SK-N-SH (cell line): ENCODE measurements around the gene C4orf36.

Experiments
- CTCF ChIP-seq: fragments of 200-600 bp; sonication (generic); IDR thresholded peaks from 2 replicates; pipeline ENCODE4 v1.6.1; 2017; ENCODE audit warnings: antibody characterized with exemption, mild to moderate bottlenecking, moderate library complexity
- EZH2phosphoT487 ChIP-seq: fragments of 200-600 bp; sonication (generic); IDR thresholded peaks from 2 replicates; pipeline ENCODE4 v1.6.1; 2017; ENCODE audit warnings: low read depth, mixed run types, mild to moderate bottlenecking, antibody characterized with exemption, moderate library complexity, borderline replicate concordance
- FOXJ3 ChIP-seq: sonication (generic); formaldehyde crosslinking; IDR thresholded peaks from 2 replicates; pipeline ENCODE4 v1.5.1; 2020; ENCODE audit warnings: mild to moderate bottlenecking, missing genetic modification reagents
- GATA2 ChIP-seq: sonication (generic); formaldehyde crosslinking; IDR thresholded peaks from 2 replicates; pipeline ENCODE4 v1.5.0; 2020; ENCODE audit warnings: mild to moderate bottlenecking, missing genetic modification reagents
- MXI1 ChIP-seq: IDR thresholded peaks from 2 replicates; pipeline ENCODE4 v1.6.1; 2012; ENCODE audit warnings: mild to moderate bottlenecking, low read depth, low read length, improper control_type of control experiment
- NRF1 ChIP-seq: IDR thresholded peaks from 2 replicates; pipeline ENCODE4 v1.6.1; 2012; ENCODE audit warnings: low read depth, mild to moderate bottlenecking, low read length
- RAD21 ChIP-seq: IDR thresholded peaks from 2 replicates; pipeline ENCODE4 v1.6.1; 2012; ENCODE audit warnings: mild to moderate bottlenecking, low read length
- RFX5 ChIP-seq: IDR thresholded peaks from 2 replicates; pipeline ENCODE4 v1.6.1; 2012; ENCODE audit warnings: mild to moderate bottlenecking, improper control_type of control experiment, low read length
- RXRA ChIP-seq: IDR thresholded peaks from 2 replicates; pipeline ENCODE4 v1.4.0; 2012; ENCODE audit warnings: low read depth, mild to moderate bottlenecking, borderline replicate concordance
- SMC3 ChIP-seq: IDR thresholded peaks from 2 replicates; pipeline ENCODE4 v1.6.1; 2012; ENCODE audit warnings: low read depth, low read length, improper control_type of control experiment
- TAF1 ChIP-seq: IDR thresholded peaks from 2 replicates; pipeline ENCODE4 v1.6.1; 2012; ENCODE audit warnings: low read depth, mild to moderate bottlenecking, low read length, moderate library complexity, borderline replicate concordance
- TF ChIP-seq, protein P1 (sequence below): IDR thresholded peaks from 2 replicates; pipeline ENCODE4 v1.4.0; 2012; ENCODE audit warnings: low read depth, borderline replicate concordance
- TF ChIP-seq, protein P2 (sequence below): IDR thresholded peaks from 2 replicates; pipeline ENCODE4 v1.6.1; 2012; ENCODE audit warnings: mild to moderate bottlenecking, low read depth, low read length, moderate library complexity

DNA sequence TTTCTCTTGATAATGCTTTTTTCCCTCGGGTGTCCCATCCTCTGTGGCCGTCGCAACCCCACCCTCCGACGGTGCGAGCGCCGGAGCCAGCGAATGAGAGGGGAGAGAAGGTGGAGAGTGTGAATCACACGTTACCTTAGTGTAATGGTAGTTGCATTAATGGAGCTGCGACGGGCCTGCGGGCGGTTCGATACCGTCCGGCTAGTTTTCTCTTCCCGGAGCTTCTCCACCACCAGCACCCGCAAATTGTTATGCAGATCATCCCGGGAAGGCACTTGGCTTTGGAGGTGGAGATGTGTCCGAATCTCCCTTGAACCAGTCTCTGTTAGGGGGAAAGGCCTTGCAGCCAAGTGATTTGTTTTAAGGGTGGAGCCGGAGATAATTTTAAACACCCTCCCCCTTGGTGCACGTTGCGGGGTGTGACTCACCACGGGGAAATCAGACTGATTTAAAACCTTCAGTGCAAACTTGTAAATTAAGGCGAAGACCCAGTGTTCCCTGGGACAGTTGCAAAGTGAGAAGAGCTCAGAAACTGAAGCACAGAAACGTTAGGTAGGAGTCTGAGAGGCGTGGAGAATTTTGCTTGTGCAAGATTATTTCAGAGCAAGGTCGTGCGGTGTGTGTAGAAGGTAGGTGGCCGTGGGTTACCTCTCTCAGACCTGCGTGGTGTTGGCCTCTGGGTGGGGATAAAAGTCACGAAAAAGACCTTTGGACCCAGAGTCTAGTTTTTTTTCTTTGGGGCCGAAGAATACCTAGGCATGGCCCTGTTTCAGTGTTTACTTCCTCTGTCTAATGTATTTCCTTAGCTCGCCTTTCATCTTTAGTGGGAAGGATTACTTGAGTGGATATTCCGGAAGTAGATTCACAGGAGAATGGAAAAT is 43.9 kb upstream of the C4orf36 start:
- no peak for TF ChIP-seq CTCF
- no peak for TF ChIP-seq NRF1
- TF ChIP-seq RXRA, result no peak
- no peak for TF ChIP-seq SMC3
- TF ChIP-seq, protein P1, sequence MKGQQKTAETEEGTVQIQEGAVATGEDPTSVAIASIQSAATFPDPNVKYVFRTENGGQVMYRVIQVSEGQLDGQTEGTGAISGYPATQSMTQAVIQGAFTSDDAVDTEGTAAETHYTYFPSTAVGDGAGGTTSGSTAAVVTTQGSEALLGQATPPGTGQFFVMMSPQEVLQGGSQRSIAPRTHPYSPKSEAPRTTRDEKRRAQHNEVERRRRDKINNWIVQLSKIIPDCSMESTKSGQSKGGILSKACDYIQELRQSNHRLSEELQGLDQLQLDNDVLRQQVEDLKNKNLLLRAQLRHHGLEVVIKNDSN, result no peak
- TF ChIP-seq MXI1, result no peak
- no peak for TF ChIP-seq GATA2 (CRISPR knock-in tag)
- TF ChIP-seq FOXJ3 (CRISPR knock-in tag), result no peak
- no peak for TF ChIP-seq EZH2phosphoT487
- TF ChIP-seq RFX5, result no peak
- TF ChIP-seq, protein P2, sequence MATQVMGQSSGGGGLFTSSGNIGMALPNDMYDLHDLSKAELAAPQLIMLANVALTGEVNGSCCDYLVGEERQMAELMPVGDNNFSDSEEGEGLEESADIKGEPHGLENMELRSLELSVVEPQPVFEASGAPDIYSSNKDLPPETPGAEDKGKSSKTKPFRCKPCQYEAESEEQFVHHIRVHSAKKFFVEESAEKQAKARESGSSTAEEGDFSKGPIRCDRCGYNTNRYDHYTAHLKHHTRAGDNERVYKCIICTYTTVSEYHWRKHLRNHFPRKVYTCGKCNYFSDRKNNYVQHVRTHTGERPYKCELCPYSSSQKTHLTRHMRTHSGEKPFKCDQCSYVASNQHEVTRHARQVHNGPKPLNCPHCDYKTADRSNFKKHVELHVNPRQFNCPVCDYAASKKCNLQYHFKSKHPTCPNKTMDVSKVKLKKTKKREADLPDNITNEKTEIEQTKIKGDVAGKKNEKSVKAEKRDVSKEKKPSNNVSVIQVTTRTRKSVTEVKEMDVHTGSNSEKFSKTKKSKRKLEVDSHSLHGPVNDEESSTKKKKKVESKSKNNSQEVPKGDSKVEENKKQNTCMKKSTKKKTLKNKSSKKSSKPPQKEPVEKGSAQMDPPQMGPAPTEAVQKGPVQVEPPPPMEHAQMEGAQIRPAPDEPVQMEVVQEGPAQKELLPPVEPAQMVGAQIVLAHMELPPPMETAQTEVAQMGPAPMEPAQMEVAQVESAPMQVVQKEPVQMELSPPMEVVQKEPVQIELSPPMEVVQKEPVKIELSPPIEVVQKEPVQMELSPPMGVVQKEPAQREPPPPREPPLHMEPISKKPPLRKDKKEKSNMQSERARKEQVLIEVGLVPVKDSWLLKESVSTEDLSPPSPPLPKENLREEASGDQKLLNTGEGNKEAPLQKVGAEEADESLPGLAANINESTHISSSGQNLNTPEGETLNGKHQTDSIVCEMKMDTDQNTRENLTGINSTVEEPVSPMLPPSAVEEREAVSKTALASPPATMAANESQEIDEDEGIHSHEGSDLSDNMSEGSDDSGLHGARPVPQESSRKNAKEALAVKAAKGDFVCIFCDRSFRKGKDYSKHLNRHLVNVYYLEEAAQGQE, result no peak
- TF ChIP-seq TAF1, result no peak
- no peak for TF ChIP-seq RAD21
